ENCODE results near the gene CBL. TPM values are rescaled to one million over a fixed set of nuclear protein-coding genes. Genes with fewer than 3 reads are reported as not detected.

The CBL gene
- total RNA-seq, 1 experiment from 2014 or later = 52.7 TPM

GRCh38 chr11:119317592-119318239 is 111.6 kb downstream of the CBL start:
- Histone ChIP-seq H3K4me1 (peaks cover 38% of the 10 kb centered on the region), H3K9me3 (no peaks in the 10 kb centered on the region), H3K36me3 (ENCODE audit: control insufficient read depth, insufficient read depth, low read length) (no peaks in the 10 kb centered on the region), H3K27me3 (replicated peaks; ENCODE audit: control insufficient read depth, insufficient read depth, low read length) (peaks cover 7% of the 10 kb centered on the region), H3K4me3 (ENCODE audit: low read depth, low read length) (no peak overlapping the region)
- Mint-ChIP-seq H3K27me3 (ENCODE audit: insufficient read depth, unreplicated experiment) (peaks cover 5% of the 10 kb centered on the region), H3K36me3 (ENCODE audit: insufficient read depth, unreplicated experiment) (peaks cover 5% of the 10 kb centered on the region), H3K4me3 (ENCODE audit: unreplicated experiment) (peak overlapping the region; percentile 76), H3K9me3 (ENCODE audit: unreplicated experiment) (no peaks in the 10 kb centered on the region), H3K27ac (ENCODE audit: unreplicated experiment) (no peak overlapping the region), H3K4me1 (ENCODE audit: low read depth, unreplicated experiment) (no peaks in the 10 kb centered on the region)
- CTCF ChIA-PET = interaction anchor here (0.8 to 2.3 kb wide), 4 partner anchors 20 to 157 kb away, joined by 3 to 14 read pairs (median 6); partner anchors contain the start of gene C1QTNF5
- intact Hi-C loops (cut with micrococcal nuclease; ENCODE audit: unreplicated experiment) = loop anchor here (10.0 kb wide), 1 partner anchor 113 kb away; the partner anchor contains the start of gene CBL
- no peak for TF ChIP-seq CTCF (IDR thresholded peaks at IDR 0.05; ENCODE audit: insufficient read depth in 1 of 2, low read depth in 1 of 2, low read length in 1 of 2, severe bottlenecking in 1 of 2, unreplicated experiment in 1 of 2)
- POLR2A ChIA-PET = interaction anchor here (0.5 to 1.0 kb wide), 3 partner anchors 21 to 211 kb away, joined by 3 to 5 read pairs (median 3); partner anchors contain the start of genes C2CD2L and CBL
- BruUV-seq (replicated peaks) = no TSS peak
- DNase-seq = no peak

- Histone ChIP-seq H3K4me3 (ENCODE audit: low read depth, low read length) (no peak overlapping the region), H3K36me3 (ENCODE audit: control insufficient read depth, insufficient read depth, low read length) (no peaks in the 10 kb centered on the region), H3K4me1 (peaks cover 38% of the 10 kb centered on the region), H3K27me3 (replicated peaks; ENCODE audit: control insufficient read depth, insufficient read depth, low read length) (peaks cover 7% of the 10 kb centered on the region), H3K9me3 (no peaks in the 10 kb centered on the region)
- intact Hi-C loops (cut with micrococcal nuclease; ENCODE audit: unreplicated experiment) = loop anchor here (10.0 kb wide), 1 partner anchor 114 kb away; the partner anchor contains the start of gene CBL
- ChIA-PET CTCF (interaction anchor here (1.5 to 2.5 kb wide), 4 partner anchors 19 to 62 kb away, joined by 4 to 14 read pairs (median 8); partner anchors contain the start of genes C1QTNF5 and USP2), POLR2A (interaction anchor here (0.7 kb wide), 1 partner anchor 27 kb away, joined by 3 read pairs; no protein-coding TSS in a partner anchor)
- no peak for TF ChIP-seq CTCF (IDR thresholded peaks at IDR 0.05; ENCODE audit: insufficient read depth in 1 of 2, low read depth in 1 of 2, low read length in 1 of 2, severe bottlenecking in 1 of 2, unreplicated experiment in 1 of 2)
- Mint-ChIP-seq H3K4me3 (ENCODE audit: unreplicated experiment) (no peak overlapping the region), H3K27me3 (ENCODE audit: insufficient read depth, unreplicated experiment) (peaks cover 5% of the 10 kb centered on the region), H3K9me3 (ENCODE audit: unreplicated experiment) (no peaks in the 10 kb centered on the region), H3K4me1 (ENCODE audit: low read depth, unreplicated experiment) (no peaks in the 10 kb centered on the region), H3K27ac (ENCODE audit: unreplicated experiment) (no peak overlapping the region), H3K36me3 (ENCODE audit: insufficient read depth, unreplicated experiment) (peaks cover 5% of the 10 kb centered on the region)
- peak; percentile 25 to 55 for DNase-seq
- BruUV-seq (replicated peaks) = no TSS peak
Measured at GRCh38 chr11:119318240-119319135, 112.3 kb downstream of the CBL start.

GRCh38 chr11:119319136-119319699 is 113.1 kb downstream of the CBL start:
- no peak for TF ChIP-seq CTCF (IDR thresholded peaks at IDR 0.05; ENCODE audit: insufficient read depth in 1 of 2, low read depth in 1 of 2, low read length in 1 of 2, severe bottlenecking in 1 of 2, unreplicated experiment in 1 of 2)
- Mint-ChIP-seq H3K27me3 (ENCODE audit: insufficient read depth, unreplicated experiment) (peaks cover 4% of the 10 kb centered on the region), H3K4me1 (ENCODE audit: low read depth, unreplicated experiment) (no peaks in the 10 kb centered on the region), H3K9me3 (ENCODE audit: unreplicated experiment) (no peaks in the 10 kb centered on the region), H3K27ac (ENCODE audit: unreplicated experiment) (no peak overlapping the region), H3K36me3 (ENCODE audit: insufficient read depth, unreplicated experiment) (peaks cover 5% of the 10 kb centered on the region), H3K4me3 (ENCODE audit: unreplicated experiment) (no peak overlapping the region)
- DNase-seq = no peak
- POLR2A ChIA-PET = interaction anchor here (0.7 kb wide), 1 partner anchor 26 kb away, joined by 3 read pairs; no protein-coding TSS in a partner anchor
- H3K4me1 ChIP-seq = peaks cover 38% of the 10 kb centered on the region
- peaks cover 7% of the 10 kb centered on the region for H3K27me3 ChIP-seq (replicated peaks; ENCODE audit: control insufficient read depth, insufficient read depth, low read length)
- no peak overlapping the region for H3K4me3 ChIP-seq (ENCODE audit: low read depth, low read length)
- no peaks in the 10 kb centered on the region for H3K9me3 ChIP-seq
- BruUV-seq (replicated peaks) = no TSS peak
- no peaks in the 10 kb centered on the region for H3K36me3 ChIP-seq (ENCODE audit: control insufficient read depth, insufficient read depth, low read length)
- CTCF ChIA-PET = interaction anchor here (2.1 to 2.5 kb wide), 3 partner anchors 21 to 62 kb away, joined by 4 to 14 read pairs (median 7); partner anchors contain the start of genes C1QTNF5 and USP2
- intact Hi-C loops (cut with micrococcal nuclease; ENCODE audit: unreplicated experiment) = loop anchor here (10.0 kb wide), 1 partner anchor 114 kb away; the partner anchor contains the start of gene CBL
